ENCODE results near the gene SAT1.

SAT1 gene

DNA sequence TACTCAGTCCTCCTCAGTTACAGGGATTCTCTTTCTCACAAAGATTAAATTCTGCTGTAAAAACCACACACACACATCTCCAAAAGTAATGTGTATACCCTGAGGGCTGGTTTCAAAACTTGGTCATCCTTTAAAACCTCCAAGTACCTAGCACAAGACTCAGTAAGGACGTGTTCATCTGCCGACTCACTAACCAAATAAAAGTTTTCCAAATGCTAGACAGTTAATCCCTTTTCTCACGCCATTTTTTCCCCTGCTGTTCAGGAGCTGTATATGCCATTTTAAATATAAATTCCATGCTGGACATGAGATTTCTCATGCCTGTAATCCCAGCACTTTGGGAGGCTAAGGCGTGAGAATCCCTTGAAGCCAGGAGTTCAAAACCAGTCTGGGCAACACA, 3.9 kb upstream of the SAT1 start:
- no peak for DNase-seq

GRCh38 chrX:23782455-23782854, 518 bp upstream of the SAT1 start:
- no peak for DNase-seq

DNA sequence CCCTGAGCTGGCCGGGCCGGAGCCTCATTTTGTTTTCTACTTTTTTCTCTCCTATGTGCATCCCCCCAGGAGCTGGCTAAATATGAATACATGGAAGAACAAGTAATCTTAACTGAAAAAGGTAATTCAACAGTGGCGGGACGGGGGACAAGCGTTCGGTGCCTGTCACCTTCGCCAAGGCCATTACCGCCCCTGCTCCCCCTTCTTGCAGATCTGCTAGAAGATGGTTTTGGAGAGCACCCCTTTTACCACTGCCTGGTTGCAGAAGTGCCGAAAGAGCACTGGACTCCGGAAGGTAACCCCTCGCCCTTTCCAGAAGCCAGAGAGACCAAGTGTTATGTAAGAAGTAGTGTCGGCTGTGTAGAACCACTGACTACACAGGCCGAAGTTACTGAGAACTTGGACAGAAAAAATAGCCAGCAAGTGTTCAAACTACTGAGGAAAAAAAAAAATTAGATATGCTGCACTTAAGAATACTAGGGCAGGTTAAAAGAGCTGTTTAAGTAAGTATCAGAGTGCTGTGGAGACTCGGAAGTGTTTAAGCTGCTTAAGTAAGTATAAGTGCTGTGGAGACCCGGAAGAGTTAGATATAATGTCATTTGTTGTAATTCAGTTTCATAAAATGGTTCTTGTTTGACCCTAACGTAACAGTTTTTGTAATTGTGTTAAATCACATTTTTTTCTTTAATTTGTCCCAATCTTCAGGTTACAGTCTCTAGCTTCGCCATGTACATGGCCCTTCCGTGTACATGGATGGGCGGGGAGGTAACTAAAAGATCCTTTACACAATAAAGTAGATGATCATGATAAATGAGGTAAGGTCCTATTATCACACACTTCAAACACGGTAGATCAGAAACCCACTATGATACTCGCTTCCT, 856 bp downstream of the SAT1 start:
- no peak for DNase-seq

DNA sequence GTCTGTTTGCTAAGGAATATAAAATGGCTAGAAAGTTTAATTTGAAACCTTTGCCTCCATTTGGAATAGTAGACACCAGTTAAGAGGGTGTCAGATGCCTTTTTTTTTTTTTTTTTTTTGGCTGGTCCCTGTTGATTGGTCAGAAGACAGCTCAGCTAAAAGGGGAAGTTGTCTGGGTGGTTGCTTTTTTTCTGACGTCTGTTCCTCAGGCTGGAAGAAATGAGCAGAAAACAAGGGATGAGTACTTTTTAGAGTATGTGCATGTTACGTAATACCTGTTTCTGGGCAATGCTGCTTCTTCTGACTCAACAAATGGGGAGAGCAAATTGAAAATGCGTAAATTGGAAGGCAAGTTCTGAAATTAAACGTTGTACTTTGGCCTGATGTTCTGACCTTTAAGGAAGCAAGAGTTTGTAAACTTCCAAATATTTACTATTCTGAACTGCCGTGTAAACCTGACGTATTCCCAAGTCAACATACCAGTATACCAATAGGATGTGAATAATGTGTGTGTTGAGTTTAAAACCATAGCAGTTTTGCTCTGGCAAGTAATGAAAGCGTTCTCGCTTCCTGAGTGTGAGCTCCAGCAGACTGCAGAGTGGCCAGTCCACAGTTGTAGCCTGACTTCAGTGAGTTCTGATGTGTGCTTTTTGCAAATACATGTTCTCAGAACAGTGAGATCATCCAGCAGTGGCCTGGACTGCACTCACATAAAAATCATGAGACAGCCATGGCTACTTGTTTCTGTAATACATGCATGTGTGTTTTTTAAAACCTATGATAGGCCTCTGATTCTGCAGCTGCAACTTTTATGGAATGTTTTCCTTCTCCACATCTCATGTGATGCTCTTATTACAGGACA, 1.7 kb downstream of the SAT1 start:
- no peak for DNase-seq

DNA sequence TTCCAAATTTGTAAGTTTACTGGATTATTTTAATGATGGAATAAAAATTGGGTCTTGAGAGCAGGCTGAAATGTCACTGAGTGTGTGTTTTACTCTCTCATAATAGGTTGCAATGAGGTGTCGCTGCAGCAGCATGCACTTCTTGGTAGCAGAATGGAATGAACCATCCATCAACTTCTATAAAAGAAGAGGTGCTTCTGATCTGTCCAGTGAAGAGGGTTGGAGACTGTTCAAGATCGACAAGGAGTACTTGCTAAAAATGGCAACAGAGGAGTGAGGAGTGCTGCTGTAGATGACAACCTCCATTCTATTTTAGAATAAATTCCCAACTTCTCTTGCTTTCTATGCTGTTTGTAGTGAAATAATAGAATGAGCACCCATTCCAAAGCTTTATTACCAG, 2.6 kb downstream of the SAT1 start:
- DNase-seq, result no peak

- DNase-seq, result no peak
Measured at GRCh38 chrX:23786268-23786815, 3.4 kb downstream of the SAT1 start.

DNA sequence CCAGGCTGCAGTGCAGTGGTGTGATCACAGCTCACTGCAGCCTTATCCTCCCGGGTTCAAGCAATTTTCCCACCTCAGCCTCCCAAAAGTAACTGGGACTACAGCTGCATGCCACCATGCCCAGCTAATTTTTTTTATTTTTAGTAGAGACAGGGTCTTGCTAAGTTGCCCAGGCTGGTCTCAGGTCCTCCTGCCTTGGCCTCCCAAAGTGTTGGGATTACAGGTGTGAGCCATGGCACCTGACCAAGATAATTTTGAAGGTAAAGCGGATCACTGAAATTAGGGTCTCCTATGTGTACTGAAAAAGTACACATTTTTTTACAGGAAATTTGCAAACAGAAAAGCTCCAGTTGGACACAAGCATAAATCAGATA, 4.8 kb downstream of the SAT1 start:
- no peak for DNase-seq

DNA sequence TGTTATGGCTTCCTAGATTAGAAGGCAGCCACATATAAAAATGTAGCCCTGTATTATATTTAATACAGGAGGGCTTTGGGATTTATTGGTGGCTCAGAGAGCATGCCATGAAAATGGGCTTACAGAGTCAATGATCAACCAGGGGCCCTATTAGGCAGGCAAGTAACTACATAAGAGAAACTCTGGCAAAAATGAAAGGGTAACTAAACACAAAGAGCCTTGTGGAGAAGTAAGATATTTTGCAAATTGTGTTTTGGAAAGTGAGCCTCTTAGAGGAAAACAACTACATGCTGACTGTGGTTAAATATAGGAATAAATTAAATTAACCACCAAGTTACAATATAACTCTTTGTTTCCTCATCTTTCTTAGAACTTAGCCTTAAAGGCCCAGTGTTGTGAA, 5.5 kb downstream of the SAT1 start:
- no peak for DNase-seq

DNA sequence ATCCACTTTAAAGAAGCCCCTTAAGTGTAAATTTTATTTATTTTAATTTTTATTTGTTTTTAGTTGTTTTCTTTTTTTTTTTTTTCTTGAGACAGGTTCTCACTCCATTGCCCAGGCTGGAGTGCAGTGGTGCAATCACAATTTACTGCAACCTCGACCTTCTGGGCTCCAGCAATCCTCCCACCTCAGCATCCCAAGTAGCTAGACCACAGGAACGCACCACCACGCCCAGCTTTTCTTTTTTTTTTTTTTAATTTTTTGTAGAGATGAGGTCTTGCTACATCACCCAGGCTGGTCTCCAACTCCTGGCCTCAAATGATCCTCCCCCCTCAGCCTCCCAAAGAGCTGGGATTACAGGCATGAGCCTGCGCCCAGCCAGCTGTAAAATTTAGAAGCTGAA, 6.0 kb downstream of the SAT1 start:
- DNase-seq, result no peak

- no peak for DNase-seq
Measured at GRCh38 chrX:23789386-23790154, 6.6 kb downstream of the SAT1 start.

DNA sequence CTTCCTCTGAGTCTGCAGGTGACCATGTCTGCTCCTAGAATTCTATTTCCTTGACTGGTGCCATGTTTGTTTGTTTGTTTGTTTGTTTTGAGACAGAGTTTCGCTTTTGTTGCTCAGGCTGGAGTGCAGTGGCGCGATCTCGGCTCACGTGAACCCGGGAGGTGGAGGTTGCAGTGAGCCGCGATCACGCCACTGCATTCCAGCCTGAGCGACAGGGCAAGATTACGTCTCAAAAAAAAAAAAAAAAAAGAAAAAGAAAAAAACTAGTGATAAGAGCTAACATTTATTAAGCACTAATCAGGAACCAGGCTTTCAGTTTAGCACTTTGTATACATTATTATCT, 7.2 kb downstream of the SAT1 start:
- no peak for DNase-seq

DNA sequence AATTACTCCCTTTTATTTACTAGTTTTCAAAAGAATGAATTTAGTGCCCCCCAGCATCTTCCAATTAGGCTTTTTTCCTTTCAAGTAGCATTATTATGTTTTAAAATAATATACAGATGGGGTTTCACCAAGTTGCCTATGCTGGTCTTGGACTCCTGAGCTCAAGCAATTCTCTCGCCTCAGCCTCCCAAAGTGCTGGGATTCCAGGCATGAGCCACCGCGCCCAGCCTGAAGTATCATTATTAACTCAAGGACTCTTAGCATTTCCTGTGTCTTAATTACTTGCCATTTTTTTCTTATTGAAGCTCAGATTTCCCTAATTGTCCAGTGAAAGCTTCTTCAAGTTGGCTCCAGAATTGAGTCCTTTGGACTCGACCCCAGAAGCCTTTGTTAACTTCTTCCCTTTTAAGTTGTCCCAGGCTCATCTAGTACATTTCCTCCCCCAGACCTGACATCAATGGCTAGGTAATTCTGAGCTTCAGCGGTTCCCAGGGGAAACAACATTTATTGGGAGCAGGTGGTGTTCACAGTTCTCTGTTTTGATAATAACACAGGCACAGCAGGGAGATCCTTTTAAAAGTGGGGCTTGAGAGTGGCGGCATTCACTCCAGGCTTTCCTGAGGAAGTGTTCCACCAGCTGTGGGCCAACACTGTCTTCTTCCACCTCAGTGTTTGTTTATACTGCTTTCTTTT, 10.0 kb downstream of the SAT1 start:
- peak; percentile 73 for DNase-seq

GRCh38 chrX:23795221-23795620, 12.2 kb downstream of the SAT1 start:
- no peak for DNase-seq

DNA sequence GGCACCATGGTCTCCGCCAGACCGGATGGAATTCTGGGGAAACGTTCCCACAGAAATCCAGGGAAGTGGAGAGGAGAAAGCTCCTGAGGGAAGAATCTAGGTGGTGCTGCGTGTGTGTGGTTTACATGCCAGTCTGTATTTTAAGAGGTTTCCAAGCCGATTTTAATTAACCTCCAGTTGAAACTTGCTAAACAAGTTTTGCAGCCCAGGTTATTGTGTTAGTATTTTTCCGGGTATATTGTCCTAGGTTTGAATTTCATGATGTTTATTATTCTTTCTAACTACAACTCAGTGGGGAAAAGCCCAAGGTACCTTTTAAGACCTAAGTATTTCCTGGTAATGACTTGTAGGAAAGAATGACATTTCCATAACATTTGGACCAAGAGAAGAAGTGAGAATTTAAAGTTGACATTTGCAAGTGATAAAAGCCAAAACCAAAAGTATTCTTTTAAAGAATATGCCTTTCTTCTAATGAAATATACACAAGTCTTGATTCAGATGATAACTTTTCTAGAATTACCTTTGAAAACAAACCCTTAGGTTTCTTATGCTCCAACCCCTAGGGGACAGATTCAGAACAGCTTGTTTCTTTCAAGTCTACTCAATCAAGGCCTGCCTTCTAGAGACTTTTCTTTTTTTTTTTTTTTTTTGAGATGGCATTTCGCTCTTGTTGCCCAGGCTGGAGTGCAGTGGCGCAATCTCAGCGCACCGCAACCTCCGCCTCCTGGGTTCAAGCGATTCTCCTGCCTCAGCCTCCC, 14.6 kb downstream of the SAT1 start:
- peak; percentile 58 for DNase-seq

DNA sequence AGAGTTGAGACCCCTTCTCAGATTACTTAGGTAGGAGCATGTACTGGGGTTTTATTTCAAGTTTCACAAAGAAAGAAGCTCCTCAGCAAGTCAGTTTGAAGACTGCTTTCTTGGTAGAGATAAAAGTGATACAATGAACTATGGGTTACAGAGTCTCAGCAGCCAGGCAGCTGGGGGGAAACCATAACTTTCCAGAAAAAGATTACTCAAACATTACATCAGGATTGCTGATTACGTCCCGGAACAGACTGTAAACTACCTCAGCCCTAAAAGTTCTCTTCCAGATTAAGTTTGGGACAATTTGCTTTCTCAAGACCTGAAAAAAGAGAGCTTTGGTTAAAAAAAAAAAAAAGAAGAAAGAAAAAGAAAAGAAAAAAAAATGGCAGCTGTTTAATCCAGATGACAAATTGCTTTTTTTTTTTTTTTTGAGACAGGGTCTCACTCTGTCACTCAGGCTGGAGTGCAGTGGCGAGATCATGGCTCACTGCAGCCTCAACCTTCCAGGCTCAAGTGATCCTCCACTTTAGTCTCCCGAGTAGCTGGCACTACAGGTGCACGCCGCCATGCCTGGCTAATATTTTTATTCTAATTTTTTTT, 16.6 kb downstream of the SAT1 start:
- no peak for DNase-seq

- no peak for DNase-seq
Measured at GRCh38 chrX:23802431-23802830, 19.5 kb downstream of the SAT1 start.

DNA sequence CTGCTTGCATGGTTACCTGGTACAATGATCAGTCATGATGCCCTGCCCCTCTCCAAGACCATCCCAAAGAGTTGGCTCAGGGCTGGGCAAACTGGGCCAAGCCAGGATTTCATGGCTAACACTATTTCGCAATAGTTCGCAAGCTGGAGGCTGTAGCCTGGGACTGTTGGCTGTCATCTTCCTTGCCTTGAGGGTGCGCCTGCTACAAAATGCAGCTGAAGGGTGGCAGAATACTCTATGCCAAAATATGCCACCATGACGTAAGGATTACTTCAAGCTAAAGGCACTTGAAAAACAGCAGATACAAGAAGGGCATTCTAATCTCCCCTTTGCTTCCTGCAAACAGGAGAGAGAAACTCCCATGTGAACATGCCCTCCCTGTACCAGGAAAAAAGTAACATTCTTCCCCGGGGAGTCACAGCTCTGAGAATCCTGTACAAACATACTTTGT, 21.0 kb downstream of the SAT1 start:
- DNase-seq, result no peak

DNA sequence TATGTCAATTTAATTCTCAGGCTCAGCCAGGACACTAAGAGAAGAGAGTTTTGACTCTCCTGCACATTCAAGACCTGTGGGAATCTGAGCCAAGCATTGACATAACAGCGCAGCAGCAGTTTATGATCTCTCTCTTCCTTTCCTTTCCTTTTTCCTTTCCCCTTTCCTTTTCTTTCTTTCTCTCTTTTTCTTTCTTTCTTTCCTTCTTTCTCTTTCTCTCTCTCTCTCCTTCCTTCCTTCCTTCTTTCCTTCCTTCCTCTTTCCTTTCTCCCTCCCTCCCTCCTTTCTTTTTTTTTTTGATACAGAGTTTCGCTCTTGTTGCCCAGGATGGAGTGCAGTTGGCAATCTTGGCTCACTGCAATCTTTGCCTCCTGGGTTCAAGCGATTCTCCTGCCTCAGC, 21.6 kb downstream of the SAT1 start:
- DNase-seq, result no peak

GRCh38 chrX:23805389-23805788, 22.4 kb downstream of the SAT1 start:
- DNase-seq, result no peak

- DNase-seq, result no peak
Measured at GRCh38 chrX:23810279-23810678, 27.3 kb downstream of the SAT1 start.

DNA sequence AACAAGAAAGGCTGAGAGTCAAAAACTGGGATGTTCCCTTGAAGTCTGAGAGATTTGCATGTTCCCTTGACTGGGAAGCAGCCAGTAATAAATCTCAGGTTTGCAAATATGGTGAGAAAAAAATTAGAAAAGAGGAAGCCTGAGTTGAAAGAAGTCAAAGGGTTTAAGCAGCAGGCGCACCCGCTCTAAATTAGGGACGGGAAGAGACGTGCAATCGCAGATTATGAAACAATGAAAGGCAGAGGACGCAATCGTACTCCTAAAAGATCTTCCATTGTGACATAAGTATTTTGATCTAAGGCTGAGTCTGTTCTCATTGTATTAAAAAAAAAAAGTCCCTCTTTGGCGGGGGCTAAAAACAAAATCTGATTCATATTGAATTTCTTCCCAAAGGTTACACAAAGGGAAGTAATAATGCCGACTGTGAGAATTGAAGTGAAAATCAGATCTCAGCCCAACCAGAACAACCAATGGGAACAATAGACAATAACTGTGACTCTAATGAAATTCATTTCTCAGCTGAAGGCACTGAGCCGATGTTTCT, 28.2 kb downstream of the SAT1 start:
- no peak for DNase-seq

All from NCI-H510A treated with DMSO at 0.1 percent for 48 hours (cell line).